Activated T-helper 2 cell treated with anti-CD3 and anti-CD28 coated beads, Interferon-gamma antibody, Interleukin-2, Interleukin-4, amounts not matched to agents 10 μg/mL and 5 μg/mL and 100 μg/mL, durations not matched to agents 14 hours and 24 hours and 36 hours (primary cell): ENCODE data around the gene COG2. TPM values are rescaled to one million over a fixed set of nuclear protein-coding genes. Genes with fewer than 3 reads are reported as not detected.

Experiments used
- DNase-seq: peaks from one replicate; pipeline ENCODE4 v3.0.0; 2021; ENCODE audit warnings: low spot score
- H3K27ac Mint-ChIP-seq: one replicate; pipeline ENCODE4 v1.8.0; 2021; ENCODE audit warnings: mixed read lengths
- H3K27me3 Mint-ChIP-seq: one replicate; pipeline ENCODE4 v1.8.0; 2021; ENCODE audit warnings: low read depth, mixed read lengths
- H3K36me3 Mint-ChIP-seq: one replicate; pipeline ENCODE4 v1.8.0; 2021; ENCODE audit warnings: low read depth, mixed read lengths
- H3K4me1 Mint-ChIP-seq: one replicate; pipeline ENCODE4 v1.8.0; 2021; ENCODE audit warnings: low read depth, mixed read lengths
- H3K4me3 Mint-ChIP-seq: one replicate; pipeline ENCODE4 v1.8.0; 2021; ENCODE audit warnings: low read depth, mild to moderate bottlenecking, moderate library complexity, mixed read lengths
- H3K9me3 Mint-ChIP-seq: one replicate; pipeline ENCODE4 v1.8.0; 2021; ENCODE audit warnings: mixed read lengths
- intact Hi-C: fragments of 100-400 bp; cut with micrococcal nuclease; formaldehyde crosslinking; loops from one replicate; pipeline ENCODE4 v1.15.1; 2023
- total RNA-seq: library from RNA; stranded (reverse); gene quantifications from 2 replicates; pipeline ENCODE4 v1.2.3, GENCODE V29; 2022

The COG2 gene
- total RNA-seq, 1 donor from 2014 or later = 38.8 TPM

GRCh38 chr1:230701434-230701833 is 59.2 kb downstream of the COG2 start:
- DNase-seq = no peak
- peaks cover 6% of the 10 kb centered on the region for H3K27me3 Mint-ChIP-seq
- H3K4me1 Mint-ChIP-seq = no peaks in the 10 kb centered on the region
- H3K4me3 Mint-ChIP-seq = no peak overlapping the region
- H3K9me3 Mint-ChIP-seq = no peaks in the 10 kb centered on the region
- no peak overlapping the region for H3K27ac Mint-ChIP-seq
- intact Hi-C loops = no loop called here
- no peaks in the 10 kb centered on the region for H3K36me3 Mint-ChIP-seq

GRCh38 chr1:230701895-230702768 is 59.9 kb downstream of the COG2 start:
- Mint-ChIP-seq H3K4me1 (no peaks in the 10 kb centered on the region), H3K27ac (no peak overlapping the region), H3K4me3 (no peak overlapping the region)

GRCh38 chr1:230702934-230703678 is 60.8 kb downstream of the COG2 start:
- intact Hi-C loops = no loop called here
- no peak for DNase-seq
- Mint-ChIP-seq H3K27me3 (peaks cover 7% of the 10 kb centered on the region), H3K36me3 (no peaks in the 10 kb centered on the region), H3K9me3 (no peaks in the 10 kb centered on the region), H3K27ac (no peak overlapping the region), H3K4me1 (no peaks in the 10 kb centered on the region), H3K4me3 (no peak overlapping the region)

More at GRCh38 chr1:230701895-230702768, 59.9 kb downstream of the COG2 start:
- Mint-ChIP-seq H3K27me3 (peaks cover 6% of the 10 kb centered on the region), H3K9me3 (no peaks in the 10 kb centered on the region), H3K36me3 (no peaks in the 10 kb centered on the region)
- intact Hi-C loops = no loop called here
- no peak for DNase-seq

- H3K4me1 Mint-ChIP-seq = no peaks in the 10 kb centered on the region
- no peak overlapping the region for H3K4me3 Mint-ChIP-seq
- peaks cover 13% of the 10 kb centered on the region for H3K27me3 Mint-ChIP-seq
- DNase-seq = no peak
- intact Hi-C loops = no loop called here
- no peaks in the 10 kb centered on the region for H3K9me3 Mint-ChIP-seq
- no peaks in the 10 kb centered on the region for H3K36me3 Mint-ChIP-seq
- no peak overlapping the region for H3K27ac Mint-ChIP-seq
Measured at GRCh38 chr1:230703679-230704385, 61.6 kb downstream of the COG2 start.

- intact Hi-C loops = no loop called here
- Mint-ChIP-seq H3K36me3 (no peaks in the 10 kb centered on the region), H3K4me3 (no peak overlapping the region), H3K9me3 (no peaks in the 10 kb centered on the region), H3K27me3 (peaks cover 11% of the 10 kb centered on the region), H3K4me1 (no peaks in the 10 kb centered on the region), H3K27ac (no peak overlapping the region)
- no peak for DNase-seq
Measured at GRCh38 chr1:230704830-230705229, 62.5 kb downstream of the COG2 start.

DNA sequence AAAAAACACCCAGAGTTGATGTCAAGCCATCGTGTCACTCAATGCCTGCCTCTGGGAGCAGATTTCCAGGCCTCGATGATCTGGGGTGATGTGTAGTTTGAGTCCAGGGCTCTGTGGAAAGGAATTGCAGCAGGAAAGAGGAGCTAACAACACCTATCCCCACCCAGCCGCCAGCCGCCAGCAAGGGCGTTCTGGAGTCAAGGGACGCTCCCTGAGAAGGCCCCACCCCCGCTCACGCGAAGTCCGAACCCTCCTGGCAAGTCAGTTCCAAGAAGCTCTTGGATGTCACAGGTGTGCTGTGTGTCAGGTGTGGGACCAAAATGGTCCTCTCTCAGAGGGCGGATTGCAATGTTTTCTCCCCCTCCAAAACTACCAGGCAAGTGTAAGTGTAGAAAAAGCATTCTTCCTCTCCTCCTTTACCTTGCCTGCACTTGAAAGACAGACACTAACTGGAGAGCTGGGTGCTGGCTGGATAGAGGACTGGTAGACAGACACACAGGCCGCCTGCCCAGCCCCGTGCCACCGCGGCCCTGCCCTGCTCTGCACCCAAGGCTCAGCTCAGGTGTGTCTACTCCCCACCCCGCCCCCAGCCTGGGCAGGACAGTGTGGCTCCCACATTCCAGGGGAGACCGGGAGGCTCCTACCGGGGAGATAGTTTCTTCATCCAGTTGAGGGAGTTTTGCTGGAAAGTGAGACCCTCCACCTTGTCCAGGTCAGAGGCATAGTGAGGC is 63.2 kb downstream of the COG2 start:
- Mint-ChIP-seq H3K9me3 (no peaks in the 10 kb centered on the region), H3K36me3 (no peaks in the 10 kb centered on the region), H3K4me1 (no peaks in the 10 kb centered on the region), H3K27ac (no peak overlapping the region), H3K4me3 (no peak overlapping the region), H3K27me3 (peaks cover 9% of the 10 kb centered on the region)
- no peak for DNase-seq
- intact Hi-C loops = no loop called here

- H3K4me1 Mint-ChIP-seq = no peaks in the 10 kb centered on the region
- no peak overlapping the region for H3K27ac Mint-ChIP-seq
Measured at GRCh38 chr1:230706020-230706699, 63.9 kb downstream of the COG2 start.

GRCh38 chr1:230706887-230707731 is 64.8 kb downstream of the COG2 start:
- peaks cover 9% of the 10 kb centered on the region for H3K27me3 Mint-ChIP-seq
- no peaks in the 10 kb centered on the region for H3K4me1 Mint-ChIP-seq
- no peak for DNase-seq
- no peak overlapping the region for H3K4me3 Mint-ChIP-seq
- H3K9me3 Mint-ChIP-seq = no peaks in the 10 kb centered on the region
- no peaks in the 10 kb centered on the region for H3K36me3 Mint-ChIP-seq
- no peak overlapping the region for H3K27ac Mint-ChIP-seq
- intact Hi-C loops = no loop called here

More at GRCh38 chr1:230706020-230706699, 63.9 kb downstream of the COG2 start:
- intact Hi-C loops = no loop called here
- H3K36me3 Mint-ChIP-seq = no peaks in the 10 kb centered on the region
- no peaks in the 10 kb centered on the region for H3K9me3 Mint-ChIP-seq
- no peak overlapping the region for H3K4me3 Mint-ChIP-seq
- H3K27me3 Mint-ChIP-seq = peaks cover 9% of the 10 kb centered on the region
- no peak for DNase-seq

- no peak overlapping the region for H3K4me3 Mint-ChIP-seq
- DNase-seq = no peak
- intact Hi-C loops = no loop called here
- H3K27me3 Mint-ChIP-seq = peaks cover 9% of the 10 kb centered on the region
- no peaks in the 10 kb centered on the region for H3K36me3 Mint-ChIP-seq
- no peaks in the 10 kb centered on the region for H3K4me1 Mint-ChIP-seq
- H3K27ac Mint-ChIP-seq = no peak overlapping the region
- H3K9me3 Mint-ChIP-seq = no peaks in the 10 kb centered on the region
Measured at GRCh38 chr1:230707732-230708630, 65.7 kb downstream of the COG2 start.

DNA sequence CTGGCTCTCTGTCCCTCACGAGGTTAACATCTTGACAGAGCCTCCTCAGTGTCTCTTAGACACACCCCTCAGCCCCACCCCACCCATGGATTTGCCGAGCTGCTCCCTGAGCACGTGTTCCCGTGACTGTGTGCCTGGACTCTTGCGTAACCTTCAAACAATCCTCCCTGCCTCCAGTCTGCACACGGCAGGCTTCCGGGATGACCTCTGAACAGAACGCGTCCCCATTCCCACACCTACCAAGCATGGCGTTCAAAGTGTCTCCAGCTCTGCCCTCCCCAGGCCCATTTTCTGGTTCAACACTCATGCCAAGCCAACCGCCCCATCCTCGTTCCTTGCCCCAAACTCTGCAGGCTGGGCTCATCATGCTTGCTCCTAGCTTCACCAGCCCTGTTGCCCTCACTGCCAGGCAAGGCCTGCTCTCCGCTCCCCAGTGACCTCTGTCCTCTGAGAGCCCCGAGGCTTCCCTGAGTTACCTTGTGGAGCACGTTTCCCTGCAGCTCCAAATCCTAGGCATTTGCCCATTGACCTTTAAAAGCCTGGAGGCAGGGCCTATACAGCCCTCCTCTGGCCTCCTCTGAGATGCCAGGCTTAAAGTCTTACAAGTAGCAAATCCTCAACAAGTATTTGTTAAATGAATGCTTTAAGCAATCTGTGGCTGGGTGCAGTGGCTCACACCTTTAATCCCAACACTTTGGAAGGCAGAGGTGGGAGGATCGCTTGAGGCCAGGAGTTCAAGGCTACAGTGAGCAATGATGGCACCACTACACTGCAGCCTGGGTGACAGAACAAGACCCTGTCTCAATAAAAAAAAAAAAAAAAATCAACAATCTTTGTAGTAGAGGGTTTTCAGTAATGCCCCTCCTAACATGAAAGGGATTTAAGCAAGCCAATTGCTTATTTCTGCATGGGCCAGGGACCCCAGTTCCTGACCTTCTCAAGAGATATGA is 66.6 kb downstream of the COG2 start:
- no peaks in the 10 kb centered on the region for H3K36me3 Mint-ChIP-seq
- no peaks in the 10 kb centered on the region for H3K9me3 Mint-ChIP-seq
- no peak for DNase-seq
- H3K4me1 Mint-ChIP-seq = no peaks in the 10 kb centered on the region
- intact Hi-C loops = no loop called here
- no peak overlapping the region for H3K27ac Mint-ChIP-seq
- no peak overlapping the region for H3K4me3 Mint-ChIP-seq
- H3K27me3 Mint-ChIP-seq = peaks cover 9% of the 10 kb centered on the region
